NCI-H1048 (cell line): ENCODE measurements around the gene KY.

Experiments used
- DNase-seq: peaks from one replicate; lab custom pipeline; 2025; lab: John Stamatoyannopoulos, UW

KY gene

GRCh38 chr3:134619884-134620445 lies 30.9 kb downstream of the KY start:
- no peak for DNase-seq

DNA sequence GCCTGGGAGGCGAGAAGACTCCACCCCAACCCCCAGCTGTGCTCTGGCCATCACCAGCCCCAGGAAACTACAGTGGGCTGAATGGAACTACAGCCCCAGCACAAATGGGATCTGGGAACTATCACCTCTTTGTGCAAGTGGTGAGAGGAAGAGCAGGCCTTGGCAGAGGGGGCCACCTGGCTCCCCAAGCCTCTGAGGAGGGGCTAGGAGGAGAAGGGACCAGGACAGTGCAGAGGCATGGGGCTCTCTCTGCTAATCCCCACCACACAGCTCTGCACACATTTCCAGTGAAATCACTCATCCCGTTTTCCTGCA lies 31.6 kb downstream of the KY start:
- DNase-seq = no peak

DNA sequence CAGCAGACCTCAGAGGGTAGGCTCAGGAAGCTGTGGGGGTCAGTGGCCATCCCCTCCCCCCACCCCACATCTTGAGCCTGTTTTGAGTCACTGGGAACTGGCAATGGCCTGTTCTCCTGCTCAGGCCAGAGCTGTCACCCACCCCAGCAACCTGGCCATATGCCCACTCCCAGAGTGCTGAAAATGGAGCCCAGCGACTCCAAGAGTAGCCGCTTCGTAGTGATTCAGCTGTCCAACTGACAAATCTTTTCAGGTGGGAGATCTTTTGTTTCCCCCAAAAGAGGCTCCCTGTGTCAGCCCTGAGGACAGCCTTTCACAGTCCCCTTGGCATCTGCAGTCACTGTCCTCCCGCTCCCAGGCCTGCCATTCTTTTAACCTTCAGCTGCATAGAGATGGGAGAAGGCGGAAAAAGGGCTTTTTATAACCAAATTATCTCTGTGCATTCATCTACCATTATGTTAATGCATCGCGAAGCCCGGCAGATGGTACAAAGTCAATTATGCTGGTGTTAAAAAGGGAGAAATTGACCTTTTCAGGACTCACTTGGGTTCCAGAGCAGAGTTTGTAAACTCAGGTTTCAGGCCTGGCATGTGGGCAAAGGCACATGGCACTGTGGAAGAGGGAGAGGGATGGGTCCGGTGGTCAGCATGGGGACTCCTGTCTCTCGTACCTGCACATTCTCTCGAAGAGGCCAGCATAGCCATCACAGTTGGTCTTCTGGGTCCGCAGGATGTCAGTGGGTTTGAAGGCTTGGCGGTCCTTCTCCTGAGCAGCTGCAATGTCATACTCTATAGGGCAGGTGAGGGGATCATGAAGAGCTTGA lies 32.1 kb downstream of the KY start:
- DNase-seq = no peak

DNA sequence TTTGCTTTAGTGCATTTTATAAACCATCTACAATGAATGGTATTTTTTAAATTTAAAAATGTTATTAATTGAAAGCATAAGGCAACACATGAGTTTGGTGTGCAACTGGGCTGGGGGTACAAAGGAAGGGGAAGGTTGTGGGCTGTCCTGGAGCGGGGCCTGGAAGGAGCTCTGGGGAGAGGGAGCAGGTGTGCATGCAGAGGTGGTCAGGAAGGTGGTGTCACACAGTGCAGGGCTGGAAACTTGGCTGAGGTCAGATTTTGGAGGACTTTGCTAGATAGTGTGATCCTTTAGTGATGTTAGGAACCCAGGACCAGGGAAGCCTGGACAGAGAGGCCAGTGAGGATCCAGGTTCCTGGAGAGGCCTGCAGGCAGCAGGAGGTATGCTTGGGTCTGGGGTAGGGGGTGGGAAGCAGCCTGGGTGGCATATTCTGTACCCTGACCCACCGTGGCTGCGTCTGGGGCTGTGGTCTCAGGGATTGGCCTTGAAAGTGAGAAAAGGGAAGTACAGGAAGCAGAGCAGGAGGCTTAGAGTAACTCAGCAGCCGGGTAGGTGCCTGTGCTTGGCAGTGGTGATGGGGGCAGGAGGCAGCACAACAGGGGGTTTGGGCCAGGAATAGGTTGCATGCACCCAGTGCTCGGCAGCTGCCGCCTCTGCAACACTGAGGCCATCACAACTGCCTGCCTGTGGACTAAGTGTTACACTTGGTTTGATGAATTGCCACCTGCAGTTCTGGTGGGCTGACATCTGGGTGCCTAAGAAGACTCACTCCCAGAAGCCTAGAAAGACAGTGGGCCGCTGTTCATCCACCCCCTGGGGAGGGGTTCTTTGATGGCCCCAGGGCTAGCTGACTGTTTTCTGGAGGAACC lies 33.0 kb downstream of the KY start:
- no peak for DNase-seq

DNA sequence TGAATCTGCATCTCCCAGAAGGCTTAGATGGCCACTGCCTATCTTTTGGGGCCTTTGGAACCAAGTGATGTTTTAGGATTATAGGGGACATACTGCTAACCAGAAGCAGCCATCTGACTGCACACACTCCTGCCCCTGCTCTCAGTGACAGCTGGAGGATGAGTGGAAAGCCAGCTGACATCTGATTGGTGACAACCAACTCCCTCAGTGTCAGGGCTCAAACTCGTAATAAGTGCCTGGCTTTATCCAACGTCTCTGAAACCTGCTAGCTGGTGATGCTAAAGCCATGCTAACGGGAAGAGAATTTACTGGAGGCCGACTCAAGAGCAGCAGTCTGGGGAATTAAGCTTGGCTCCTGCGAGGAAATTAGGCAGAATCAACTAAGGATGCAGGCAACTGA lies 35.1 kb downstream of the KY start:
- DNase-seq = no peak

- DNase-seq = no peak
Measured at GRCh38 chr3:134614955-134615354, 35.9 kb downstream of the KY start.

DNA sequence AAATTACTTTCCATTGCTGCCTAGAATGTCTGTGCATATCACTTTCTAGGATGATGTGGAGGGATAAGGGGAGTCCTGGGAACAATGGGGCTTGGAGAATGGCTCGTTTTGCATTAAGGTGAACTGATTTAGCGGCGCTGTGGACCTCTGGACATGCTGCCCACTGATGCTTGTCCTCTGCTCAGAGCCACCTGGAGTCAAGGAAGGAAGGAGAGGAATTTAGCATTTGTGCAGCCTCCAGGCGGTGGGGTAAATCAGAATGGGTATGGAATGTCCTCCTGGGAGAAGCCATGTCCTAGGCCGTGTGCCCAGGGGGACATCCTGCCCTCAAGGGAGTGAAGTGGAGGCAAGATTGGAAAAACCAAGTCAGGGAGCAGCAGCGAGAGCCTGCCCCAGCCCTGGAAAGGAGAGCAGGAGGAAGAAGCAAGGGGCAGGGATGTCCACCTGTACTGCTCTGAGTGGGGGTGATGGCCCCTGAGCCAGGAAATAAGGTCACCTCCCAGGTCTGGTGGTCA lies 37.8 kb downstream of the KY start:
- no peak for DNase-seq

DNA sequence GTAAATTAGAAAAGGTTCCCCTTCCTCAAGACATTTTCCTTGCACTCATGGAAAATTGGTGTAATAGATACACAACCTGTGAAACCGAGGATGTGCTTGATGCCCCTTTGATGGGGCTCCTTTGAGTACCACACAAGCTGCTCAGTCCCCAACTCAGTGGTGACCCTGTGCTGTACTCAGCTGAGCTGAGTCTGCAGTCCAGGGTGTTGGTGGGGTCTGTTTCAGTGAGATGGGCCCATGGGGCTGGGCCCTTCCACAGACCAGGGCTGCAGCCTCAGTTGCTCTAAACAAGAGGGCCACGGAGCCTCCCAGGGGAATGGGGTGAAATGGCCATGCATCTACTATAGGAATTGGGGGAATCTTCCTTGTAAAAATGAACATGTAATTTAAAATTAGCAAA lies 39.3 kb downstream of the KY start:
- no peak for DNase-seq

DNA sequence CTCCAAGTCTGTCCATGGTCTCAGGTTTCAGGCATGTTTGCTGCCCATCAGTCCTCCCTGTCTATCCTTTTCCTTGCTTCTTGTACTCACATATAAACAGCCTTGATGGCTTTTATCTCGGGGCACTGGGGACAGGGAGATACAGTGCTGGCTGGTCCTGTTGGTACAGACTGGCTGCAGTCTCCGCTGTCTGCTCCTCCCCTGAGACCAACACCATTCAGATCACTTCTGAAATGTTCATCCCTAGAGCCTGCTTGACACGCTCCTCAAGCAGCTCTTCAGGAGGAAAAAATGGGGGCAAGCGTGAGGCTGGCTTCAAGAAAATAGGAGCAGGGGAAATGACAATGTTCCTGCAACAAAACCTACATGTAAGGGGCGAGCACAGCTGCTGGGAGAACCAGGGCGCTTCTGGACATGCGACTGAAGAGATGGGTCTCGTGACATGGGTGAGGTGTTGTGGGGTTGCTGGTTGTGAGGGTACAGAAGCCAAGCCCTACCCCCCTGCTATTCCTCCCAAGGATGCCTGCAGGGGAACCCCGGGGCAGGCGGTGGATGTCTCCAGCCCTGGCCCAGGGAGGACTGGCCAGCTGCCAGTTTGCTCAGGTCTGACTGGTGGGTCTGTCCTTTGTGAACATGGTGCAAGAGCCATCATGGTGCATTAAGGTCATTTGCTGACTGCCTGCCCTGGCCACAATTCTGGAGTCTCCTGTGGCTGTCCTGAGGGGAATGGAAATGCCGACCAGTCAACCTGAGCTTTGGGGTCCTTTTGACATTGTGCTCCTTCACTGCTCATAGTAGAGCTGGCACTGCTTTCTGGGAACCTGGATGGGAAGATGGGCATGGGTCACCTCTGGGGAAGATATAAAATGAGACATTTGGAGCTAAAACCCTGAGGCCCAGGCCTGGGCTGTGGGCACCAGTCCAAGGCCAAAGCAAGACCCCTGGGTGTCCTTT lies 40.1 kb downstream of the KY start:
- no peak for DNase-seq

GRCh38 chr3:134609821-134610431 lies 40.9 kb downstream of the KY start:
- no peak for DNase-seq

DNA sequence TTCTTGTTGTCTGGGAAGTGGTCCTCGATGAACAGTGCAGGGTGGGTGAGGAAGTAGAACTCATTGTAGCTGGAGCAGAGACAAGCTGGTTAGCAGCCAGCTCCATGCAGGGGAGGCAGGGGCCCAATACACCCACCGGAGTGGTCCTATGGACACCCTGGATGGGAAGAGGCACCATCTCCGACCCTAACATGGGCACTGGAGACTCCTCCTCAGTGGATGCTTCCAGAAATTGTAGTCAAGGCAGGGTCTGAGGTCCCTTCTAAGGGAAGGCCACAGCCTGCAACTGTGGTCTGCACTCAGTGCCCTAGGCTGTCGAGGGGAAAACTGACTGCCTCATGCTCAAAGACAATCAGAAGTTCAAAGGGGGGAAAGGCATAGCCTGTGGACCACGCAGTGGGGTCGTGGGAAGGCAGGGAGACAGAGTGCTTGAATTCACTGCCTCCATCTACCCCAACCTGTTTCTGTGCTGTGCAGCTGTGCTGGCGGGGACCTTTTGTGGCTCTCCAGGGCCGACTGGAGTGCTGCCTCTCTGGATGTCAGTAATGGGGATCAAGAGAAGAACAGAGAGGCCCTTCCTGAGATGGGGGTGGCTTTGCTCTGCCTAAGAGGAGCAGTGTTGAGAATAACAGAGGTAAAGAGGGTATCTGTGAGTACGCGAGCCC lies 41.9 kb downstream of the KY start:
- no peak for DNase-seq

DNA sequence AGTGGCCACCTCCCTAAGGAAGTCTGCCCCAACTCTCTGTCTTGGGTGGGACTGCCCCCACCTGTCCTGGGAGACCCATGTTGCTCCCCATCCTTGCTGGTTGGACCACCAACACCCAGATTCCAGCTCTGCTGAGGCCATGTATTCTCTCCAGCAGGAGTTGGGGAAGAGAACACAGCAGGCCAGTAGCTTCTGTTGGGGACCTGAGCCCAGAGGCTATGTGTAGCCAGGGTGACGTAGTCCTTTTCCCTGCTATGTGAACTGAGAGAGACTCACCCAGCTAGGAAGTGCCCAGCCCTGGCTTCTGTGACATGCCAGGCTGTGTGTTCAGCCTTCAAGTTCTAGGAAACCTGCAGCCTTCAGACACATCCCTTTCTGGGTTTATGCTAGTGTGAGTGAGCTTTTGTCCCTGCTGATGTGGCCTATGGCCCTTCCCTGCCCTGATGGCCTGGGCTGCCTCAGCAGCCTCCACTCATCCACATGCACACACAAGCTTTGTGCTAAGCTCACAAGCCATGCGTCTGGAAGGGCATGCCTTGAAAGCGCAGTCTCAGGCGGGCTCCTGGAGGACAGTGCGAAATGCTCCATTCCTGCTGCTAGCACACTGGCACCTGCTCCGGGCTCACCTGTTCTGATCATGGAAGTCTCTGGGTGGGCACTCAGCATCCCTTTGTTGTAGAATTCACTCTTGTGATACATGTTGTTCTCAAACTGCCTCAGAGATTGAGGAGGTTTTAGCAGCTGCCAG lies 42.6 kb downstream of the KY start:
- no peak for DNase-seq

- DNase-seq = no peak
Measured at GRCh38 chr3:134607054-134608022, 43.5 kb downstream of the KY start.

- DNase-seq = no peak
Measured at GRCh38 chr3:134606033-134607025, 44.5 kb downstream of the KY start.

DNA sequence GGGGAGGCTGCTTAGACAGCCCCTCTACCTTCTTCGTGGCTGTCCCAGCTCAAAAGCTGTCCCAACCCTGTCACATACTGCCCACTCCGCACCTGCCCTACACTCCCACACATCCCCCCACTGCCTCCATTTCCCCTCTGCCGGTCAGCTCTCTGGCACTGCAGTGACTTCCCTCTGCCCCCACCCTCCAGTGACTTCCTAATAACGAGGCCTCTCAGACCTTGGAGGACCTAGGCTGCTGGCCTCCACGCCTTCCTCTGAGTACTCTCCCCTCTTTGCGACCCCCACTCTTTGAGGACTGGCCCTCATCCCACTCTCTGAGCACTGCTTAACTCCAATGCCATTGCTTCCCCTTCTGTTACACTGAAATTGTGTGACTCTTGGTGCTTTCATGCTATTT lies 45.3 kb downstream of the KY start:
- no peak for DNase-seq

- no peak for DNase-seq
Measured at GRCh38 chr3:134603956-134604355, 46.9 kb downstream of the KY start.

DNA sequence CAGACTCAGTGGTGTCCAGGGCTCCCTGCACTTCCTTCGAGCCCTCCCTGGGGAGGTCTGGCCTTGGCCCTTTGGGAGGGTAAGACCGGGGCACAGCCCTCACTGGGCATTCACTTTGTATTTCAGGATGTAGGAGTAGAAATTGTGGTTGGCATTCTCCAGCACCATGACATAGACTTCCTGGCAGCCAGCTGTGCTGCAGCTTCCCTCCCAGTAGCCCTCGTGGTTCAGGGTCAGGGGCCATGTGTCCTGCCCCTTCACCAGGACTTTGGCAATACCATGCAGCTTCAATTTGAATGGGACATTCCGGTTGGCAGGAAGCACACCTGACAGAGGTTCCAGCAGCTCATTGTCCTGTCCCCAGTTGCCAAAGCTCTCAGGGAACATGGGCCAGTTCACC lies 47.3 kb downstream of the KY start:
- no peak for DNase-seq

DNA sequence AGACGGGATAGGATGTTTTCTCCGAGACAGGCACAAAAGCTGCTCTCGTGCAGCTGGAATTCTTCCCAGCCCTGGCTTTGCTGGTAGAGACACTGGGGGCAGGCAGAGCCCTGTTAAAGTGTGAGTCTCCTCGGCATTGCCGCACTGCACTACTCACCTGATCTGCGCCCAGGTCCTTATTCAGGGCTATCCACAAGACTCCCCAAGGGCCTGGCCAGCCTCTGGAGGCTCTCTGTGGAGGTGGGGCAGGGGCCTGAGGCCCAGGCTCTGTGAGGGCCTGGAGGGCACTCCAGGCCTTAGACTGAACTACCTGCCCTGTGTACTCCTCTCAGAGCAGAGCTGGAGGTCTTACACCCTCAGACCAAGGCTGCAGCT lies 48.4 kb downstream of the KY start:
- no peak for DNase-seq
